GM21447 (cell line): ENCODE data around the gene TRABD.

Experiments
- ATAC-seq: cut with Tn5 transposase; IDR thresholded peaks from one replicate; pipeline ENCODE4 v1.9.1; 2021; ENCODE audit not compliant: unreplicated experiment

TRABD gene

GRCh38 chr22:50233223-50233622, 47.5 kb downstream of the TRABD start:
- no peak for ATAC-seq

GRCh38 chr22:50236731-50237409, 51.2 kb downstream of the TRABD start:
- ATAC-seq = no peak

GRCh38 chr22:50238755-50239154, 53.0 kb downstream of the TRABD start:
- ATAC-seq = no peak

GRCh38 chr22:50242406-50242949, 56.8 kb downstream of the TRABD start:
- ATAC-seq = no peak

GRCh38 chr22:50243685-50244419, 58.1 kb downstream of the TRABD start:
- ATAC-seq = no peak

GRCh38 chr22:50244420-50245213, 58.9 kb downstream of the TRABD start, which contains the start of gene TUBGCP6:
TSS of gene TUBGCP6 (minus strand) at chr22:50245023. CDS start at chr22:50244459, 564 bp downstream.
- ATAC-seq = peak; percentile 63

GRCh38 chr22:50245214-50246072, 59.7 kb downstream of the TRABD start:
- ATAC-seq = peak; percentile 2

GRCh38 chr22:50246242-50247175, 60.8 kb downstream of the TRABD start:
- no peak for ATAC-seq

- no peak for ATAC-seq
These were observed 62.0 kb downstream of the TRABD start for GRCh38 chr22:50247748-50248147.

- ATAC-seq = no peak
These were observed 62.7 kb downstream of the TRABD start for GRCh38 chr22:50248196-50249081.
